ENCODE data around the gene NEUROD1. TPM values are rescaled to one million over a fixed set of nuclear protein-coding genes. Genes with fewer than 3 reads are reported as not detected.
"Not testable (repeated sequence)": the region's sequence is repeated elsewhere in the genome, so short reads cannot be mapped to it uniquely, and the experiment has no call there.

The NEUROD1 gene
- not detected for total RNA-seq

DNA sequence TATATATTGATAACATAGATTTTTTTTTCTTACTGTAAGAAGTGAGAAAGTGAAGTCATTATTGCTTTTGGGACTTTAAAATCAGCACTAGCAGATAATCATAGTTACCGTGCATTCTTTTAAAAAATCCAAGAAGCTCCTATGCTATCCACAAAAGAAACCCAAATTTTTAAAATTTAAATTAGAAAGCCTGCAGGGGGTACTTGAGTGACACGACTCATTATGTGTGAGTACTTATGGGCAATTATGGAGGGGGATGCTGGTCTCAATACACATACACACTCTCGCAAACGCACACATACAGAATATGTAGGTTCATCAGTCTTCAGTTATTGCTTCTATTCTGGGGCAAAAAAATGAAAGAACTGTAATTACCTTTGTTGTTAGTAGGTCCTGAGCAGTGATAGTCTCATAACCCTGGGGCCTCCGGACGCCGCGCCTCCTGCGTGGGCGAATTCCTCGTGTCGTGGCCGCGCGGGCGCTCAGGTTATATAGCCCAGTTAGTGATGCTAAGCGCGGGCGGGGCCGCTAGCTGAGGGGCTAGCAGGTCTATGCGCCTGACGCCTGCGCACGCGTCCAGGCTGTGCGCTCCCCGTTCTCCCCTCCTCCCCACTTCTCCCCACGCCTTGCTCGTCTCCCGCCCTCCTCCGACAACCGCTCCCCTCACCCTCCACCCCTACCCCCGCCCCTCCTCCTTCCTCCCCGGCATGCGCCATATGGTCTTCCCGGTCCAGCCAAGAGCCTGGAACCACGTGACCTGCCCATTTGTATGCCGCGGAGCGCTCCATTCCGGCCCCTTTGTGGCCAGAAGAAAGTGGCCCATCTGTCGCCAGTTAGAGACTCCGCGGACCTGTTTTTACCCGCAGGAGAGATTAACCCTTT lies at the start of gene NEUROD1:
Gene NEUROD1 (minus strand): TSS at position 463 of the 882 bp plus-strand sequence. CDS start 1,657 bp downstream, outside the sequence.
- Mint-ChIP-seq H3K36me3 (peaks cover 12% of the 10 kb centered on the region), H3K27ac (peak within 1 kb of the TSS; percentile 57), H3K9me3 (ENCODE audit: low read depth) (peaks cover 2% of the 10 kb centered on the region), H3K4me1 (peaks cover 45% of the 10 kb centered on the region), H3K27me3 (peaks cover 86% of the 10 kb centered on the region), H3K4me3 (peak within 1 kb of the TSS; percentile 51)
- peak; percentile 37 for ATAC-seq
- DNase-seq: no peak
- CTCF ChIA-PET: interaction anchor here (0.5 kb wide), 1 partner anchor 24 kb away, joined by 3 read pairs; no protein-coding TSS in a partner anchor

DNA sequence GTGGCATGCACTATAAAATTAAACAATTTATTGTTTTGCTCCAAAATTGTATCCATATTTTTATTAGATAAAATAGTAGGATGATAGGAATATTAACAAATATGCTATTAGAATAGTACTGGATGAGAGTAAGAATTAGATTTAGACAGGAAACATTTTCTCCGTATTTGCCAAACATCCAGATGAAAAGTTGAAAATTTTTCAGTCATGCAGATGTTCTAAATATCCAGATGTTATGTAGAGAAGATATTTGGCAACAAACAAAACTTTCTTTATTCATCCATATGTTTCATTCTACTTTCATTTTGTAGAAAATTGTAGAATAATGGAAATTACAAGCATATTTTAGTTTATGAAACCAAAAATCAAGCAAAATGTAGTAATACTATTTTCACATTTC lies 45.2 kb upstream of the NEUROD1 start:
- DNase-seq (no peak), ATAC-seq (no peak)
- no peaks in the 10 kb centered on the region for H3K36me3 Mint-ChIP-seq
- no peak overlapping the region for H3K27ac Mint-ChIP-seq
- CTCF ChIA-PET: interaction anchor here (1.4 kb wide), 1 partner anchor 10 kb away, joined by 4 read pairs; no protein-coding TSS in a partner anchor
- H3K4me3 Mint-ChIP-seq: no peak overlapping the region
- peaks cover 26% of the 10 kb centered on the region for H3K27me3 Mint-ChIP-seq
- H3K9me3 Mint-ChIP-seq (ENCODE audit: low read depth): no peaks in the 10 kb centered on the region
- no peaks in the 10 kb centered on the region for H3K4me1 Mint-ChIP-seq

GRCh38 chr2:181724662-181725061 lies 44.3 kb upstream of the NEUROD1 start:
- CTCF ChIA-PET: no interaction called here
- no peak overlapping the region for H3K4me3 Mint-ChIP-seq

DNA sequence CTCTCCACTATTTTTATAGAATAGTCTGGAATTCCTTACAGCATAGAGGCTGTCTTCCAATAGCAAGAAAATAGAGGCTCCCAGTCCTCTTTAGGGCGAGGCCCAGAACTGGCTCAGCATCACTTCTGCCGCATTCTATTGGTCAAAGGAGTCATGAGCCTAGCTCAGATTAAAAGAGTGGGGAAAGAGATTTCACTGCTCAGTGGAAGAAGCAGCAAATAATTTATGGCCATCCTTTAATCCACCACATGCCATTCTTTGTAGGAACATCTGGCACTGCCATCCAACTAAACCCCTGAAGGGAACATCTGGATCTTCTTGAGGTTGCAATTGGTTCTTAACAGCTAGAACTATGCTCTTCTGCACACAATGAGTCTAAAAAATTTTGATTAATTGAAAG lies 43.4 kb upstream of the NEUROD1 start:
- H3K27me3 Mint-ChIP-seq: peaks cover 26% of the 10 kb centered on the region
- H3K4me3 Mint-ChIP-seq: no peak overlapping the region
- DNase-seq (no peak), ATAC-seq (no peak)
- no peaks in the 10 kb centered on the region for H3K9me3 Mint-ChIP-seq (ENCODE audit: low read depth)
- no peaks in the 10 kb centered on the region for H3K4me1 Mint-ChIP-seq
- no peak overlapping the region for H3K27ac Mint-ChIP-seq
- H3K36me3 Mint-ChIP-seq: no peaks in the 10 kb centered on the region
- CTCF ChIA-PET: interaction anchor here (0.7 to 1.3 kb wide), 3 partner anchors 9 to 239 kb away, joined by 3 to 4 read pairs (median 4); no protein-coding TSS in a partner anchor

More at GRCh38 chr2:181724662-181725061, 44.3 kb upstream of the NEUROD1 start:
- DNase-seq (no peak), ATAC-seq (no peak)
- peaks cover 26% of the 10 kb centered on the region for H3K27me3 Mint-ChIP-seq
- H3K27ac Mint-ChIP-seq: no peak overlapping the region
- no peaks in the 10 kb centered on the region for H3K9me3 Mint-ChIP-seq (ENCODE audit: low read depth)
- no peaks in the 10 kb centered on the region for H3K4me1 Mint-ChIP-seq
- H3K36me3 Mint-ChIP-seq: no peaks in the 10 kb centered on the region

DNA sequence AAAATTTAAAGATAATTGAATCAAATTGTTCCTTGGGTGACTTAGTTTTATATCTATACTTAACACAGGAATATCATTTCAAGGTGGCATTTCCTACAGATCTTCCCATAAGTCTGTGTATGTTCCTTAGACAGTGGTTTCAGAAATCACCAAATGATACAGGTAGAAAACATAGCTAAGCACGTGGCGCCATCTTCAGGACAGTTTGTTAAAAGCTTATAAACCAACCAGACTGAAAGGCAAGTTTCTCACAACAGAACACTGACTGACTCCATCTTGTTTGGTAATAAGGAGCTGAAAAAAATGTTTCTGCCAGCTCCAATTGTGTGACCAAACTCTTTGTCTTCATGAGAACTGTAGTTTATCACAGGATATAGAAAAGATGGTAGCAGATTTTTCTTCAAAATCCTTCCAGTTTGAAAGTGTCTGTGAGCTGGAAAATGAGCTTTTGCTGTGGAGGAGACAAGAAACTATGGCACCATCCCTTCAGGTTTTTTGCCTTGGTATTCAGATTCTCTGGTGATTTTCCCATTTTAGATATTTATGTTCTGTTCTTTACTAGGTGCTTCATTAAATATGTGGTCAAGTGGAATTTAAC lies 34.8 kb upstream of the NEUROD1 start:
- H3K4me3 Mint-ChIP-seq: no peak overlapping the region
- no peaks in the 10 kb centered on the region for H3K4me1 Mint-ChIP-seq
- H3K27me3 Mint-ChIP-seq: no peaks in the 10 kb centered on the region
- H3K27ac Mint-ChIP-seq: no peak overlapping the region
- DNase-seq (peak; percentile 81), ATAC-seq (peak; percentile 85)
- H3K9me3 Mint-ChIP-seq (ENCODE audit: low read depth): no peaks in the 10 kb centered on the region
- CTCF ChIA-PET: interaction anchor here (0.7 to 3.9 kb wide), 50 partner anchors 9 to 1591 kb away, joined by 3 to 34 read pairs (median 4); partner anchors contain the start of gene ITGA4
- H3K36me3 Mint-ChIP-seq: no peaks in the 10 kb centered on the region

DNA sequence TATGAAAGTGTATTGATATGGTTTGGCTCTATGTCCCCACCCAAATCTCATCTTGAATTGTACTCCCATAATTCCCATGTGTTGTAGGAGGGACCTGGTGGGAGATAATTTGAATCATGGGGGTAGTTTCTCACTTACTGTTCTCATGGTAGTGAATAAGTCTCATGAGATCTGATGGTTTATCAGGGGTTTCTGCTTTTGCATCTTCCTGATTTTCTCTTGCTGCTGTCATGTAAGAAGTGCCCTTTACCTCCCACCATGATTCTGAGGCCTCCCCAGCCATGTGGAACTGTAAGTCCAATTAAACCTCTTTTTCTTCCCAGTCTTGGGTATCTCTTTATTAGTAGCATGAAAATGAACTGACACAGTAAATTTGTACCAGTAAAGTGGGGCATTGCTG lies 30.7 kb upstream of the NEUROD1 start:
- not testable (repeated sequence) for ATAC-seq; H3K27ac Mint-ChIP-seq; H3K4me3 Mint-ChIP-seq; H3K27me3 Mint-ChIP-seq; DNase-seq; H3K4me1 Mint-ChIP-seq; H3K36me3 Mint-ChIP-seq; H3K9me3 Mint-ChIP-seq (ENCODE audit: low read depth)
- CTCF ChIA-PET: interaction anchor here (0.6 kb wide), 1 partner anchor 139 kb away, joined by 3 read pairs; no protein-coding TSS in a partner anchor

DNA sequence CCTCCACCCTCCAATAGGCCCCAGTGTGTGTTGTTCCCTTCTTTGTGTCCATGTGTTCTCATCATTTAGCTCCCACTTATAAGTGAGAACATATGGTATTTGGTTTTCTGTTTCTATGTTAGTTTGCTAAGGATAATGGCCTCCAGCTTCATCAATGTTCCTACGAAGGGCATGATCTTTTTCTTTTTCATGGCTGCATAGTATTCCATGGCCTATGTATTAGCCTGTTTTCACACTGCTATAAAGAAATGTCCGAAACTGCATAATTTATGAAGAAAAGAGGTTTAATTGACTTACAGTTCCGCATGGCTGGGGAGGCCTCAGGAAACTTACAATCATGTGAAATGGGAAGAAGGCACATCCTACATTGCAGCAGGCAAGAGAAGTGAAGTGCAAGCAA lies 22.2 kb upstream of the NEUROD1 start:
- H3K36me3 Mint-ChIP-seq; H3K4me1 Mint-ChIP-seq; CTCF ChIA-PET; ATAC-seq; H3K4me3 Mint-ChIP-seq; H3K27me3 Mint-ChIP-seq; DNase-seq; H3K27ac Mint-ChIP-seq; H3K9me3 Mint-ChIP-seq (ENCODE audit: low read depth): not testable (repeated sequence)

- ATAC-seq: no peak
- Mint-ChIP-seq H3K27ac (no peak overlapping the region), H3K4me3 (no peak overlapping the region), H3K4me1 (no peaks in the 10 kb centered on the region), H3K36me3 (peaks cover 1% of the 10 kb centered on the region), H3K9me3 (ENCODE audit: low read depth) (peaks cover 8% of the 10 kb centered on the region), H3K27me3 (peaks cover 33% of the 10 kb centered on the region)
- DNase-seq: no peak
- CTCF ChIA-PET: interaction anchor here (2.3 kb wide), 1 partner anchor 17 kb away, joined by 7 read pairs; no protein-coding TSS in a partner anchor
Observed at GRCh38 chr2:181698223-181698622, 17.9 kb upstream of the NEUROD1 start.

GRCh38 chr2:181697571-181697970 lies 17.3 kb upstream of the NEUROD1 start:
- Mint-ChIP-seq H3K4me1 (no peaks in the 10 kb centered on the region), H3K9me3 (ENCODE audit: low read depth) (peaks cover 4% of the 10 kb centered on the region), H3K4me3 (no peak overlapping the region), H3K36me3 (no peaks in the 10 kb centered on the region), H3K27me3 (peaks cover 37% of the 10 kb centered on the region), H3K27ac (no peak overlapping the region)
- CTCF ChIA-PET: interaction anchor here (2.3 kb wide), 1 partner anchor 18 kb away, joined by 7 read pairs; no protein-coding TSS in a partner anchor
- DNase-seq (no peak), ATAC-seq (no peak)

GRCh38 chr2:181697126-181697525 lies 16.8 kb upstream of the NEUROD1 start:
- ATAC-seq (no peak), DNase-seq (no peak)
- Mint-ChIP-seq H3K4me1 (no peaks in the 10 kb centered on the region), H3K27ac (no peak overlapping the region), H3K4me3 (no peak overlapping the region), H3K27me3 (peaks cover 37% of the 10 kb centered on the region), H3K36me3 (no peaks in the 10 kb centered on the region), H3K9me3 (ENCODE audit: low read depth) (no peaks in the 10 kb centered on the region)
- CTCF ChIA-PET: interaction anchor here (2.3 kb wide), 1 partner anchor 18 kb away, joined by 7 read pairs; no protein-coding TSS in a partner anchor

- H3K36me3 Mint-ChIP-seq: no peaks in the 10 kb centered on the region
- CTCF ChIA-PET: interaction anchor here (1.3 kb wide), 1 partner anchor 21 kb away, joined by 5 read pairs; no protein-coding TSS in a partner anchor
- H3K9me3 Mint-ChIP-seq (ENCODE audit: low read depth): no peaks in the 10 kb centered on the region
- H3K4me1 Mint-ChIP-seq: no peaks in the 10 kb centered on the region
- no peak for DNase-seq
- H3K27ac Mint-ChIP-seq: no peak overlapping the region
- no peak overlapping the region for H3K4me3 Mint-ChIP-seq
- peaks cover 47% of the 10 kb centered on the region for H3K27me3 Mint-ChIP-seq
- no peak for ATAC-seq
Observed at GRCh38 chr2:181694271-181694670, 14.0 kb upstream of the NEUROD1 start.

- CTCF ChIA-PET: no interaction called here
- Mint-ChIP-seq H3K27me3 (peaks cover 45% of the 10 kb centered on the region), H3K36me3 (no peaks in the 10 kb centered on the region), H3K9me3 (ENCODE audit: low read depth) (no peaks in the 10 kb centered on the region), H3K27ac (no peak overlapping the region), H3K4me3 (no peak overlapping the region), H3K4me1 (no peaks in the 10 kb centered on the region)
- ATAC-seq (no peak), DNase-seq (no peak)
Observed at GRCh38 chr2:181690860-181691259, 10.5 kb upstream of the NEUROD1 start.

DNA sequence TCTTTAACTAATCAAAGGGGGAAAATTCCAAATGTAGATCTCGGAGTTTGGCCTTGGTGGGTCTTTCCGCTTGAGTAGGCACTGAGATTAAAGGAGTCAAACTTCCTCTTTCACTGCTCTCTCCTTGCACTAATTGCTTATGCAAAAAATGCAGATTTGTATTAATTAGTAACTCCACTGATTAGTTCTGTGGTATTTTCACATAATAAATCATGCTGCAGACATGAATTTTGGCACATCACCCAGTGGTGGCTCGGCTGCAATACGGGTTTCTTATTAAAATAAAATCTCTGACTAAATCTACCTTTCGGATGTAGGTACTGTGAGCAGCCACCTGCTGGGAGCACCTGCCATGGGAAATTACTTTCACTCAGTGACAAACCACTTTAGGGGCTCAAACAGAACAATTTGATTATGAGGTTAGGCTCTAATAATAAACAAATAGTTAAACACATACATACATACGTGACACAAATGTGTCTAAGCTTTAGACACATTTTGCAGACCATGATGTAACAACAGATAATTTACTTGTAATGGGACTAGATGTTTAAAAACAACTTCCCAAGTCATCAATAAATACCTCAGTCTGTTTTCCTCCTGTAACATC lies 6.4 kb upstream of the NEUROD1 start:
- H3K4me1 Mint-ChIP-seq: peaks cover 18% of the 10 kb centered on the region
- CTCF ChIA-PET: no interaction called here
- H3K9me3 Mint-ChIP-seq (ENCODE audit: low read depth): no peaks in the 10 kb centered on the region
- H3K4me3 Mint-ChIP-seq: no peak overlapping the region
- H3K36me3 Mint-ChIP-seq: peaks cover 5% of the 10 kb centered on the region
- no peak for ATAC-seq
- H3K27me3 Mint-ChIP-seq: peaks cover 63% of the 10 kb centered on the region
- H3K27ac Mint-ChIP-seq: no peak overlapping the region
- no peak for DNase-seq
